ENCODE results near the gene MBD5. TPM values are rescaled to one million over a fixed set of nuclear protein-coding genes. Genes with fewer than 3 reads are reported as not detected.

The MBD5 gene
- total and polyA plus RNA-seq, 2 of the 4 experiments (the other 2 are of a cell fraction): 9.8 to 14.2 TPM

GRCh38 chr2:148014616-148015015, 6.3 kb upstream of the MBD5 start:
- no peak overlapping the region for H4K5ac ChIP-seq (ENCODE audit: low read depth, low read length)
- no peak overlapping the region for H4K91ac ChIP-seq (ENCODE audit: insufficient read depth, low read depth, low read length)
- no peak overlapping the region for H3K4me3 ChIP-seq (ENCODE audit: insufficient read depth, low read depth, low read length)
- no peak overlapping the region for H3K4ac ChIP-seq (ENCODE audit: low read depth, low read length)
- no peak overlapping the region for H2BK15ac ChIP-seq (ENCODE audit: low read depth, low read length)
- H3K9ac ChIP-seq (ENCODE audit: low read depth, low read length): no peak overlapping the region
- no peaks in the 10 kb centered on the region for H3K36me3 ChIP-seq (ENCODE audit: control insufficient read depth, insufficient read depth, low read length)
- no CpG with 5 or more reads among the region's 5 CpGs for whole genome bisulfite sequencing, 2 experiments (ENCODE audit: extremely low coverage in 2 of 2, insufficient read length in 1 of 2)
- H3K27me3 ChIP-seq (ENCODE audit: control insufficient read depth, insufficient read depth, low read length): no peaks in the 10 kb centered on the region
- H2AFZ ChIP-seq (replicated peaks; ENCODE audit: low read length, poor library complexity): no peak overlapping the region
- DNase-seq (no peak), ATAC-seq (ENCODE audit: low read depth) (no peak)
- no peak overlapping the region for H3K56ac ChIP-seq (ENCODE audit: extremely low read depth, insufficient read depth, low read length)
- H2BK5ac ChIP-seq (ENCODE audit: low read depth, low read length, poor library complexity, severe bottlenecking): no peak overlapping the region
- in situ Hi-C loops (cut with MboI; ENCODE audit: low sequenced_read_pairs) (no loop called here), intact Hi-C loops (cut with micrococcal nuclease) (no loop called here), dilution Hi-C loops (cut with HindIII; ENCODE audit: low sequenced_read_pairs, unreplicated experiment) (no loop called here)
- H2AK5ac ChIP-seq (ENCODE audit: low read depth, low read length): no peak overlapping the region
- no peak overlapping the region for H2AK9ac ChIP-seq (replicated peaks; ENCODE audit: low read depth, low read length, poor library complexity)
- peaks cover 4% of the 10 kb centered on the region; the same call in 1 of the 2 replicates for H4K20me1 ChIP-seq (ENCODE audit: insufficient read depth, low read length)
- no peaks in the 10 kb centered on the region for H3K9me1 ChIP-seq (ENCODE audit: insufficient read depth, low read length)
- H2BK20ac ChIP-seq (ENCODE audit: low read depth, low read length): no peak overlapping the region
- H3K14ac ChIP-seq (replicated peaks; ENCODE audit: low read depth, low read length): no peak overlapping the region
- no peak overlapping the region for H3K27ac ChIP-seq (ENCODE audit: insufficient read depth, low read length)
- H3K18ac ChIP-seq (ENCODE audit: low read depth, low read length): no peak overlapping the region
- TF ChIP-seq RFX5 (IDR thresholded peaks at IDR 0.05; ENCODE audit: low read depth, low read length): no peak
- TF ChIP-seq CEBPB (IDR thresholded peaks at IDR 0.05; ENCODE audit: low read depth, low read length): no peak
- TF ChIP-seq, protein P1, sequence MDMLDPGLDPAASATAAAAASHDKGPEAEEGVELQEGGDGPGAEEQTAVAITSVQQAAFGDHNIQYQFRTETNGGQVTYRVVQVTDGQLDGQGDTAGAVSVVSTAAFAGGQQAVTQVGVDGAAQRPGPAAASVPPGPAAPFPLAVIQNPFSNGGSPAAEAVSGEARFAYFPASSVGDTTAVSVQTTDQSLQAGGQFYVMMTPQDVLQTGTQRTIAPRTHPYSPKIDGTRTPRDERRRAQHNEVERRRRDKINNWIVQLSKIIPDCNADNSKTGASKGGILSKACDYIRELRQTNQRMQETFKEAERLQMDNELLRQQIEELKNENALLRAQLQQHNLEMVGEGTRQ (IDR thresholded peaks at IDR 0.05; ENCODE audit: low read depth, low read length): no peak
- TF ChIP-seq SMC3 (IDR thresholded peaks at IDR 0.05; ENCODE audit: low read depth, low read length): no peak
- no peak for TF ChIP-seq RCOR1 (IDR thresholded peaks at IDR 0.05; ENCODE audit: insufficient replicate concordance, low read length)
- no peak for TF ChIP-seq NFE2L2 (IDR thresholded peaks at IDR 0.05; ENCODE audit: low read depth, low read length)
- TF ChIP-seq CTCF (conservative IDR thresholded peaks at IDR 0.05; ENCODE audit: low read depth, low read length): no peak
- TF ChIP-seq RAD21 (IDR thresholded peaks at IDR 0.05; ENCODE audit: low read length): no peak
- no peak for TF ChIP-seq MAFK (IDR thresholded peaks at IDR 0.05; ENCODE audit: low read depth, low read length)
- no peak overlapping the region for H3K4me2 ChIP-seq (ENCODE audit: low read depth, low read length)
- no peak overlapping the region for H4K8ac ChIP-seq (ENCODE audit: low read depth in 2 of 2, low read length in 2 of 2)
- H3K9me3 ChIP-seq (ENCODE audit: control insufficient read depth, insufficient read depth, low read length): no peaks in the 10 kb centered on the region
- no peak overlapping the region for H3K23ac ChIP-seq (ENCODE audit: low read depth, low read length)
- H3K4me1 ChIP-seq (ENCODE audit: control insufficient read depth, insufficient read depth, low read length): no peaks in the 10 kb centered on the region
- no TSS peak for BruUV-seq (replicated peaks)
- H2BK120ac ChIP-seq (ENCODE audit: low read depth, low read length): no peak overlapping the region
- ChIA-PET CTCF (no interaction called here), POLR2A (ENCODE audit: unreplicated experiment) (no interaction called here)
- peaks cover 9 to 37% of the 10 kb centered on the region in 2 experiments; a peak in 3 of 4 replicates for H3K79me1 ChIP-seq (ENCODE audit: low read depth in 1 of 2, low read length in 2 of 2)

All from IMR-90 (cell line).